ENCODE results near the gene WDFY3.
"Not testable (repeated sequence)": the region's sequence is repeated elsewhere in the genome, so short reads cannot be mapped to it uniquely, and the experiment has no call there.

Gene WDFY3

DNA sequence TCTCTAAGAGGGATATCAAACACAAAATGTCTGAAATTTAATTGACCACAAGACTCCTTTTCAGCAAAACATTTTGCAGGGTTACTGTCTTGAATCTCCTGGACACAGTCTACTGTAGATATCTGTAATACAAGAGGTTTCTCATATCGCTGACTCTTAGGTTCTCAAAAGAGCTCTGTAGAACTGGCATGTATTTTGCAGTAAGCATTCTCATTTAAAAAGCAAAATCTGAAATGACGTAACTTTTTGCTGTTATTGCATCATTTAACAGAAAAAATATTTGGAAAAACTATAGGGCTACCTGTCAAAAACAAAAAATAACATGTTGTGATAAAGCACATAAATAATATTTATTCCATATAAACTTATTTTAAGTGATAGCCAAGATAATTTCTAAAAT lies 269.3 kb downstream of the WDFY3 start:
- no peak for DNase-seq

DNA sequence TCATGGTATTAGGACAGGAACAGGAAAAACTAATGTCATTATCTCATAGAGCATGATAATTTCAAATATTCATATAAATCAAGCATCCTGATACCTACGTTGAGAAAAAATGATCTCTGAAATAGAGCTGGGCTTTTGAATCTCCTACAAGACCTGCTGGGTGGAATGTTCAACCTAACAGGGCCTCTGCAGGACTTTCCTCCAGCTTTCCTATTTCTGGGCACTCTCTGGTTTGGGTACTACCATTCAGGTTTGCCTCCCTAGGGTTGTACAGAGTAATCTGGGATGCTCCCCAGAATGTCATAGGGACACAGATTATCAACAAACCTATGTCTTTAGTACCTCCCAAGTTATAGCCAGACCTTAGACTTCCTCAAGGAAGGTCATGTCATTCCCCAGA lies 274.7 kb downstream of the WDFY3 start:
- DNase-seq = no peak

DNA sequence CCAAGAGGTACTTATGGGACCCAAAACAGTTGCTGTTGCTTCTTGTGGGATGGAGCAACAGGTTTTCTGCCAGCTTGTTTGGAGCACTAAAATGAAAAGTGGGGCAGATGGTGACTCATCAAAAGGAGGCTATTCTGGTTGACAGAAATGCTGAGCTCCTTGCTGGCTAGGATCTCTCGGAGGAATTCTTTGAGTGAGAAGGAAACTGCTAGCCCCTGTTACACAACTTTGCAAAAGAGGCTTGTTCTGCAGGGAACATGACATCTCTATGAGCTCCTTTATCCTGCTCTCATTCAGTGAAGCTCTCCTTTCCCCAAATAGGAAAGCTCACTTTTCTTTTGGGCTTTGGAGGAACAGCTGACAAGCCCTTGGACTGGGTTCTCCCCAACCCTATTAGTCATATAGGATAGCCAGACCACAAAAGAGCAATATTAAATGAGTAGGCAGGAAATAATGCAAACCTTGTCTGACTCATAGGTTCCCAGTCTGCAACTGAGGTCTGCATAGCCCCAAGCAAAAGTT lies 275.3 kb downstream of the WDFY3 start:
- DNase-seq = no peak

DNA sequence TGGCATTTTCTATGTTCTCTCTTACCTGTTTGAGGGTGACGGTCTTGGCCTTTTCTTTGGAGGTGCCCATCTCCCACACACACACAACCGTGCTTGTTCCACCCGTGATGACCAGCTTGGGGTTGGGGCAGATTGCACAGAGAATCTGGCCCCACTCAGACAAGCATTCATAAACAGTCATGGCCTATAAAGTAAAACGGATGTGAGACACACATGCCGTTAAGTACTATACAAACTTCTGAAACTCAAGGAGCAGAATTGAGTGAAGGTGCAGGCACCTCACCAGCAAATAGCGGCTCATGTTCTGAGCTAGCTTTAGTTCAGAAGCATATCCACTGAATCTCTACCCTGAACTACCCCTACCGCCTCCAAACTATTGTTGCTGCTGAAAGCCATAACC lies 276.0 kb downstream of the WDFY3 start:
- no peak for DNase-seq

DNA sequence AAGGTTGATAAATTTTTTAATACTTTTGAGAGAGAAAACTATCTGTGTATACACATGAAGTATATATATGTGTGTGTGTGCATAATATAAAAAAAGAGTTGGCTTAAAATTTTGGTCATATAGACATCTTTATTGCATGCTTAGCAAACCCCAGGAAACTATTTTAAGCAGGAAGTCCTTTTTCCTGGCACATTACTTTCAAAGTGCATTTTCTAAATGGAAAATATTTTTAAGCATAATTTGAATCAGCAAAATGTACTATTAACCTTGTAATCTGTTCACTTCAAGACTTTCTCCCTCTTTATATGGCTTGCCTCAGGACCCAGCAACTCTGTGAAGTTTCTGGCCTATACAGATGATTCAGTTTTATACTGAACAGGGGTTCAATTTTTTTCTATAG lies 277.3 kb downstream of the WDFY3 start:
- DNase-seq = no peak

DNA sequence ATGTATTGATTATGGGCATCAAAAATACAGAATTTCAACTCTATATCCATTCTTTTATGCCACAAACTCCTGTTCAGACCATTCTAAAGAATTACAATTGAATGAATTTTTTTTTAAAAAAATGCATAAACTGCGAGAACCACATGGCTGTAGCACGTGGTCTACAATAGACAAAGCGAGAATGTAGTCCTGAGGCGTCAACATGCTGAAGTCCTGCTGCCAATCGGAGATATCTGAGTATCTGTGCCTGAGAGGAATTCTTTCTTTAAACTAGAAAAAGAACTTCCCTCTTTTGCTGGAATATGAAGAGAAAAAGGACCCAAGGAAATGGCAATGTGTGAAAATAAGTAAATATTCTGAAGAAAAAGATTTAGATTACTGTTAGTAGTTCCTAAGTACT lies 277.9 kb downstream of the WDFY3 start:
- no peak for DNase-seq

DNA sequence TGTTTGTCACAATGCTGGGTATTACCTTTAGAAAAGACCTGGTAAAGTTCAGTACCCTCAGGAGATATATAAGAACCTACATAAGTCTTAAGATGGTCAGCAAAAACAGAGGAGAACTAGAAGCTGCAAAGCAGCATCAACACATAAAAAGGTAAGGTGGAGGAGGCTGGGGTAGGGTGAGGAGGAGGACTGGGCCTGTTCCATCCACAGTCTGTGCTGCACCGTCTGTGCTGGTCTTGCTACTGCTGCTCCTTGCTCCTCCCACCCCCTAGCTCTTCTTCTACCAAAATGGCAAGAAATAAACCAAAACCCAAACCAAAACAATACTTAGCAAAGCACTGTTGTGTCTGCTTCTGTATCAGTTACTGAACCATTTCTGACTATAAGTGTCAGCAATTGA lies 281.4 kb downstream of the WDFY3 start:
- no peak for DNase-seq

DNA sequence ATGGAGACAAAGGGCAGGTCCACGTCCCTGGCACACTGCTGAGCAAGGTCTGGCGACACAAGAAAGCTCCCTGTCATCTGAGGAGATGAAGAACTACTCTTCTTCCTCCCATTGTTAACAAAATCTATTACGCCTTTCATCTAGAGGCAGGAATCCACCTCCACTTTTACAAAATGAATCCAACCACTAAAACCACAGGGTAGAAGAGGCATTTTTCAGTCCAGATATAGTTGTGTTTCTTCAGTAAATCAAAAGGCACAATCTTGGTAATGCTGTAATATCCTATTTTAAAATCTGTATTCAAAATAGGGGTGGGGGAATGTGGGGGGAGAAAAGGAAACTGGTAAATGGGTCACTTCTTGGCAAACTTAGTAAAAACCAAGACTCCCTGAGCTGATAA lies 282.1 kb downstream of the WDFY3 start:
- no peak for DNase-seq

DNA sequence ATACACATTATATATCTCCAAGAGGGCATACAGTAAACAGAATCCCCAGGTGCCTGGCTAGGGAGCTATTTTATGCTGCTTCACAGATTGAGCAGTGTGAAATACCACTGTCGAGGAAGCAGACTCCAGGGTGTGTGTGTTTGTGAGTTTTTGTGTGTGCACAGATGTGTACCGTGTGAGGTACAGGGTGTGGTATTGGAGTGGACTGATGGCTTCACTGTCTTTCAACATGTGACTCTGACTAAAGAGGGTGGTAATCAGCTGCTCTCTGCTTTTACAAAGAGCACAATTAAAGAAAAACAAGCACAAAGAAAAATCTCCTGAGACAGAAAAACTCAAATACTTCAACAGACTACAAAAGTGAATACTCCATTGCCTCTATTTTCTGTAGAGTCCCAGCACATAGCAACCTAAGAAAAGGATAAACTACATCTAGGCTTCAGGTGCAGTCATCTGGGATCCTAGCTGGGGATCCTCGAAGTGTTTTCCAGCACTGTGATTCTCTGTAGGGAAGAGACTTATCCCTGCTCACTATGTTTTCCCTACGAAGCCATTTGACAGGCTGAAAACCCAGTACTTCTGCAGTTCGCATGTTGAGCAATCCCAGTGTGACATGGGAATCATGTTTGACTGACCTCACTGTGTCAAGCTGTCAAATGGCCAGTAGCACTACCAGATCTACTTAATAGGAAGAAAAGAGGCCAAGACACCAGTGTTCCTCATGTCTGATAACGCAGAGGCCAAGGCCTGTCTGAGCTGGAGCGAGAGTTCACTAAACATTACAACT lies 283.2 kb downstream of the WDFY3 start:
- no peak for DNase-seq

DNA sequence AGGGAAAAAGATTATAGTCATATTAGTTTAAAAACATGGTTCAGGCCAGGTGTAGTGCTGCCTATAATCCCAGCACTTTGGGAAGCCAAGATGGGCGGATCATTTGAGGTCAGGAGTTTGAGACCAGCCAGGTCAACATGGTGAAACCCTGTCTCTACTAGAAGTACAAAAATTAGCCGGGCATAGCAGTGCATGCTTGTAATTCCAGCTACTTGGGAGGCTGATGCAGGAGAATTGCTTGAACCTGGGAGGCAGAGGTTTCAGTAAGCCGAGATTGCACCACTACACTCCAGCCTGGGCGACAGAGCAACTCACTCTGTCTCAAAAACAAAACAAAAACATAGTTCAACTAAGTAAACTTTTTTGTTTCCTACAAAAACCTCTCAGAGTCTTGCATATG lies 283.8 kb downstream of the WDFY3 start:
- not testable (repeated sequence) for DNase-seq

DNA sequence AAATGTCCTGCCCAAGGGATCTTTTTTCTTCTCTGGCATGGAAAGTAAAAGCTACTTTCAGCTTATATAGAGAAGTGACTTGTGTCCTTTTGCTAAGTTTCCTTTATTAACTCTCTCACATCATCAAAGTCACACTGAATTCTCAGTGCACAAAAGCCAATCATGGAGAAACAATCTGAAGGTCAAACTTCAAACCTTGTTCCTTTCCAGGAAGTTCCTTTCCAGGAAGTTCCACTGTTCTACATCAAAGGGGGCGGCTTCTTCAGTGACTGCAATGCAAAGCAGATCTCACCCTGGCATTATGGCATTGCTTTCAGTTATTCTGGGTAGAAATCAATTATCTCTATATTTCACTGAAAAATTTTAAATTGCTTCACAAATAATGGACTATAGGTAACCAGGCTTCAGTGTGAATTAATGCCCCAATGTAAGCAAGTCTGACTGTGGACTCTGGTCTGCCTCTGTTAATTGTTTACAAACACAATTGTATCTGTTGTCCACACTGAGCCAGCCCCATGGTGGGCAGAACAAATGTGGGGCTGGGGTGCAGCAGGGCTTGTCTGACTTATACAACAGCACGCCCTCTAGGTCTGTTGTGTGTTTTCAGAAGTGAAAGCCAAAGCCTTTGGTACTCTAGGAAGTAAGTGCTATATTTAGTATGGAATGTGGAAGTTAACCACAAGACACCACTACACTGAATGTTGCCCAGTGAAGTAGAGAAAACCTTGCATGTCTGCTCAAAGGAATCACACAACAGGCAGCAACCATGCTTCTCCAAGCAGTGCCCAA lies 284.8 kb downstream of the WDFY3 start:
- no peak for DNase-seq

DNA sequence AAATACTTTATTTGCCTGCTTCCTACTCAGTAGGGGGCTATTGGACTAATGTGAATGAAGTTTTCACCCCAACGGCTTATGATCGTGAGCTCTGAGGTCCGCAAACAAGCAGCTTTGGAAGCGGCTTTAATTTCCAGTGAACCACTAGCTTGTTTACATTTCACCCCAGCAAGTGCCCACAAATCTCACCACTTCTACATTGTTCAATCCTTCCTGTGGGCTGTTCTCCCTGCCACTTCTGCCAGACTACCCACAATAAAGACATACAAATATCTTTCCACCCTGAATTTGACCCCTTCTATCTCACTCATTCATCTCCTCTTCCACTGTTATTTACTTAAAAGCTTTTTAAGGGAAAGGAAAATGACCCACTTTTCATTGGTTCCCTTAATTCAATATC lies 285.5 kb downstream of the WDFY3 start:
- DNase-seq = no peak

DNA sequence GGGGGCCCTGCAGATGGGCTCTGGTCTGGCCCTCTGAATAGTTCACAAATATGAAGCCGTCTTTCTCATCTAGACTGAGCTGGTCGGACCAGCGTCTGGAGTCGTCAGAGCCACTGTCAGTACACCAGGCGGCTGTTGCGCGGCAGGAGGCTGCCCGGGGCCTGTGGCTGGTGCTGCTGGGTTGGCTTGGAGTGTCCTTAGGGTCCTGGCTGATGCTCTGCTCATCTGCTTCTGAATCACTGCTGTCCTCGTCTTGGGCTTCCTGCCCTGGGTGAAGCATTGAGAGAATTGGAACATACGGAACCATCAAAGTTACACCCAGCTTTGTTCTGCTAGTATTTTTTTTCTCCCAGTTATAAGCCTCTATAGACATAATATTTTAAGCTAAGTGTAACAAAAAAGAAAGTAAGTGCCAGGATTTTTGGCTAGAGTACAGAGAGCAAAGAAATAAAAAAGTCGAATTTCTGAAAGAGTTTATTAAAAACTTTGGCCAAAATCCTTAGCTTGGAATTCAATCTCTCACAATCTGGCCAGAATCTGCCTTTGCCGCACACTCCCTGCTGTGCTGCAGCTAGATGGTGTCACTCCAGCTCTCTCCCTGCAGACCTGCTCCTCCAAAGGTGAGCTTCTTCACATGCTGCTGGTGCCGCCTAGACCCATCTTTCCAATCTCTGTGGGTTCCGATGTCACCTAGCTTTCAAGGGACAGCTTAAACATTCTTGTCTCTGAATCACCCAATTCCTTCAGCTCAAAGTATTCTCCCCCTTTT lies 287.3 kb downstream of the WDFY3 start:
- DNase-seq = no peak

DNA sequence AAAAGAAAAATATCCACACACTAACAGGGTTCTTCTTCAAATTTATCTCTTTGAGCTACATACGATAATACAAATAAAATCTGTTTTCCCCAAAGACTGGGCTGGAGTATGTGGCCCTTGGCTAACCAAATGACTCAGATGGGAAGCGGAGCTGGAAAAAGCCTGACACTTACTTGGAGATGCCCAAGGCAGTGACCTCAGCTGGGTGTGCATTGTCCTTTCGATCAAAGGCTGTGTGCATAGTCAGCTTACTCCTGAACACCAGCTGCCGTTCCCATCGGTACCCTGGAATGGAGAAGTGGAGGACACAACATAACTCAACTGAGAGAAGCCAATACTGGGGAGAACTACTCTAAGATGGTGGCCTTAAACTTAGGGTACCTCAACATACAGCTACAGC lies 288.5 kb downstream of the WDFY3 start:
- DNase-seq = no peak

DNA sequence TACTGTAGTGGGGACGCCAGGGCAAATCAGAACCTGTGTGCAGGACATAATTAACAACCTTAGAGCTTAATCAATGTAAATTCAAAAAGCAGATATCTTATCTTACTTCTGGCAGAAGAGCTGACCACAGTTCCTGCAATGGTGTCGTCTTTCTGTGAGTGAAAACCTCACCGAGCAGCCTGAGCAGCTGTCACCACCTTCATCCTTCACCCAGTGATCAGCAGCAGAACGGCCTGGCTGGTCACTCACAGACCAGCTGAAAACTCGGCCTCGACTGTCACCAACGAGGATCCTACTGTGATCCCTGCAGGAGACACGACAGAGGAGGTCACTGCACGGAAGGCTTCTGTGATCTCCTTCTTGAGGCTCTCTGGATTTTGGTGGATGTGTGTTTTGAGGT lies 289.4 kb downstream of the WDFY3 start:
- DNase-seq = no peak

DNA sequence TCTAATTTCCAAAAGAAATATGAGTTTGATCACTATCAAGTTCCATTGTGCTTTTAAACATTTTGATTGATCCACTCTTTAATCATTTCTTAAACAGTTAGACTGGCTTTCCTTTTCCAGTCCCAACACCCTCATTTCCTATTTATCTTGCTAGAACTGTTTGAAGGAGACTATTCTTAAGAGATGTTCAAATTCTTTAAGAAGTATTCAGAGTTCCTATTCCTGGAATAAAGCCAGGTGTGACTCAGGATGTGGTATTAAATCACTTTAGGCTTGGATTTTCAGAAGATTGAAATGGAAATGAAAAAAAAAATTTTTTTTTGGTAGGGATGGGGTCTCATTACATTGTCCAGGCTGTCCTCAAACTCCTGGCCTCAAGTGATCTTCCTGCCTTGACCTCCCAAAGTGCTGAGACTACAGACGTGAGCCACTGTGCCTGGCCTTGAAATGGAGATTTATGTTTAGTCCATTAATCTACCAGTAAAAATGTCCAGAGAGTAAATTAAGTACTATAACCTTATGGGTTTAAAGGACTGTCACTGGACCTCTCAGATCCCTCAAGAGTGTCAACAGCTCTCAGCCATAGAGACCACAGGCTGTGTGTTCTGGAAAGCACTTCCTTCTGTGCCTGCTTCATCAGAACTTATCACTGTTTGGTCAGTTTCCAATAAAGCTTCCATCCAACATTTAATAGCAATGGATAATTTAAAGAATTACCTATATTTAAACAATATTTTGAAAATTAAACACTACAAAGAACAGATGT lies 292.8 kb downstream of the WDFY3 start:
- DNase-seq = no peak

DNA sequence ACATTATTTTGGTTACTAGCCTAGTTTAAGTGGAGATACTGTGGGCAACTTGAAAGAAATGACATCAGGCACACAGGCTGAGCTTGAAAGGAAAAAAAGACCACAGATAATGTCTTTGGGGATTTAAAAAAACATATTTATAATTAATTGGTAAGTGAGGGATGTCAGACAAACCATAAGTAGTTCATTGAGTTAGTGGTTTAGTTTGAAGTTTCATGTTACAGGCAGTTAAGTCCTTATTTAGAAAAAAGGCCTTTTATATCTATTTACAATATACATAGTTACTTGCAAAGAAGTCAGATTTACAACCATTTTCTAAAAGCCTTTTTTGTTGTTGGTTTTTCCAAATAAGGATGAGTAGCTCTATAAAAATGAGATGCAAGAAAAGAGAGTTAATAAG lies 294.3 kb downstream of the WDFY3 start:
- no peak for DNase-seq

DNA sequence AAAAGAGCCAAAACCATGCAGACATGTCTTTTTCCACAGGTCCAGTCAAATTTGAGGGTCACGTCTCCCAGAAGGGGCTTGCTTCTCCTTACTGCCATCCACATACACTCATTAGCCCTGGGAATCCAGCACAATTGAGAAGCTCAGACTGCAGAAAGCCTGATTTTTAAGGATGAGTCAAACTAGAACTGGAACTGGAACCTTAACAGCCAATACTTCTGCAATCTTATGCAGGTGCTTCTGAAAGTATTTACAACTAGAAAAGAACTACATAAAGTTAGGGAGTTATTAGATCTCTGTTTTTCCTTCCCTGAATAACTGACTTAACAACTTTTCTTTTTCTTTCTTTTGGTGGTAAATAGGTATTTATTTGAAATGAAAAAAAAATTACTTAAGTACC lies 297.3 kb downstream of the WDFY3 start:
- no peak for DNase-seq

DNA sequence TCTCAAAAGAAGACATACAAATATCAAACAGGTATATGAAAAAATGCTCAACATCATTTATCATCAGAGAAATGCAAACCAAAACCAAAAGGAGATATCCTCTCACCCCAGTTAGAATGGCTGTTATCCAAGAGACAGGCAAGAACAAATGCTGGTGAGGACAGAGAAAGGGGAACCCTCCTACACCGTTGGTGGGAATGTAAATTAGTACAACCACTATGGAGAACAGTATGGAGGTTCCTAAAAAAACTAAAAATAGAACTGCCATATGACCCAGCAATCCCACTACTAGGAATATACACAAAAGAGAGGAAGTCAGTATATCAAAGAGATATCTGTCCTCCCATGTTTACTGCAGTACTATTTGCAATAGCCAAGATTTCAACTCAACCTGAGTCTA lies 300.1 kb downstream of the WDFY3 start:
- DNase-seq = no peak

DNA sequence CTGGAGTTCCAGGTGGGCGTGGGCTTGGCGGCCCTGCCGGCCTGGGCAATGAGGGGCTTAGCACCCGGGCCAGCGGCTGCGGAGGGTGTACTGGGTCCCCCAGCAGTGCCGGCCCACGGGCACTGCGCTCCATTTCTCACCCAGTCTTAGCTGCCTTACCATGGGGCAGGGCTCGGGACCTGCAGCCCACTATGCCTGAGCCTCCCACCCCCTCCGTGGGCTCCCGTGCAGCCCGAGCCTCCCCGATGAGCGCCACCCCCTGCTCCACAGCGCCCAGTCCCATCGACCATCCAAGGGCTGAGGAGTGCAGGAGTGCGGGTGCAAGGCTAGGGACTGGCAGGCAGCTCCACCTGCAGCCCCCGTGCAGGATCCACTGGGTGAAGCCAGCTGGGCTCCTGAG lies 301.7 kb downstream of the WDFY3 start:
- not testable (repeated sequence) for DNase-seq

DNA sequence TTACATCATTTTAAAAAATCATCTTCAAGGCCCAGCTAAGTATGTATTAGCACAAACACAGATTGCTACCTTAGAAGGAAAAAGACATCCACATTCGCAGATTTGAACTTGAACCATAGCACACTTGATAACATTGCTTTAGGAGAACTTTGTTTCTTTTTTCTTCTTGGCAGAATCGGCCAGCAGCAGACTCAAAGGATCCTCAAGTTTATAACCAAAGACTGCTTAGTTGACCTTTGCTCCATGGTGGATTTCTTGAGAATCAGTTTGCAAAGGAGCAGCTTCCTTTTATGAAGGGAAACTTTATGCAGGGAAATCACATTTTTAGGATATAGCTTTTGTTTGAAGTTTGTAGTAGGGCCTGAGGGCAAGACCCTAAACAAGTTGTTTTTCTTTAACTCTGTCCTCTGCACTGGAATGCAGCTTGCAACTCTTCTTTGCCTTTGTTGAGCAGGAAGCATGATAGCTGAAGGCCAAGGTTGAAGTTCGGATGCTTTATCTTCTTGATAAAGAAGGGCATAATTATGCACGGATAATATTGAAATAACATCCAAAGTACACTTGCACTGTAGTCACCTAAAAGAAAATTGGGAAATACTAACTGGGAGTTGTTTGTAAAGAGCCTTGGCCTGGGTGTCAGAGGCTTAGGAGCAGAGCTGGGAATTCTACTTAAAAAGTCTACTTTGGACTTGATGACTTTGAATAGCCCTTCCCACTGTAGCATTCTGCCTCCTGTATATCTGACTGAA lies 305.1 kb downstream of the WDFY3 start:
- DNase-seq = no peak

DNA sequence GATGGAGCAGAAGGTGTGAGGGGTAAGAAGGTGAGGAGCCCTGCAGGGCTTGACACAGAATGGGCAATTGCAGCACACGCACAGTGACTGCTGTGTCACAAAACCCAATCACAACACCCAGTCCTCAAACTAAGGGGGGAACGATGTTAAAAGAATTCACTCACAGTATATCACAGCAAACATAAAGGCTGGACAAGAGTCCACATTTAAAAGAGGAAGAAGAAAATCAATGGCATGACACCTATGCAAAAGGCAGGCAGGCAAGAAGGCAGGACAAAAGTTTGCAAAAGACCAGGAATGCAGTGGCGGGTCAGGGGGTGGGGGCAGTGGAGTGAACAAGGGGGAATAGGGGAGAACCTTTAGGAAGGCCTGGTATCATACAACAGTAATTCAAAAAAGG lies 305.9 kb downstream of the WDFY3 start:
- DNase-seq = no peak

Measured in stimulated activated CD4-positive, alpha-beta T cell treated with anti-CD3 and anti-CD28 coated beads, Interleukin-2, amount 100 ng/mL, for 48 hours (primary cell).